ENCODE data around the gene METTL25. TPM values are rescaled to one million over a fixed set of nuclear protein-coding genes. Genes with fewer than 3 reads are reported as not detected.

METTL25 gene
- total RNA-seq, 2 donors from 2014 or later, result 16.3 to 20.6 TPM

DNA sequence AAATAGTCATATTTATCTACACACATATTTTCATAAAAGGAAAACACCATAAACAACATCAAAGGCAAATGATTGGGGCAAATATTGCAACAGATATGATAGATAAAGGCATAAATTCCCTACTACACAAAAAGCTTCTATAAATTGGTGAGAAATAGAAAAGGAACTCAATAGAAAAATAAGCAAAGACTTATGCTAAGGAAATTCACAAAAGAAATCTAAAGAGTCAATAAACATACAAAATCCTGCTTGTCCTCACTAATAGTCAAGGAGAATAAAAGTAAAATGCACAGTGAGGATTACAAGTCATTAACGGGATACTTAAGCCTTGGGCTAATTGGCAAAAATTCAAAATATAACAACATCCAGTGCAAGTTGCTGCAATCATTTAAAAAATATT is 30.5 kb upstream of the METTL25 start:
- Histone ChIP-seq H3K4me3 (no peak overlapping the region), H3K27me3 (no peaks in the 10 kb centered on the region), H3K9me3 (no peaks in the 10 kb centered on the region), H3K36me3 (no peaks in the 10 kb centered on the region), H3K27ac (no peak overlapping the region), H3K4me1 (no peaks in the 10 kb centered on the region)
- no peak for DNase-seq (ENCODE audit: low spot score)
- TF ChIP-seq, protein P1, sequence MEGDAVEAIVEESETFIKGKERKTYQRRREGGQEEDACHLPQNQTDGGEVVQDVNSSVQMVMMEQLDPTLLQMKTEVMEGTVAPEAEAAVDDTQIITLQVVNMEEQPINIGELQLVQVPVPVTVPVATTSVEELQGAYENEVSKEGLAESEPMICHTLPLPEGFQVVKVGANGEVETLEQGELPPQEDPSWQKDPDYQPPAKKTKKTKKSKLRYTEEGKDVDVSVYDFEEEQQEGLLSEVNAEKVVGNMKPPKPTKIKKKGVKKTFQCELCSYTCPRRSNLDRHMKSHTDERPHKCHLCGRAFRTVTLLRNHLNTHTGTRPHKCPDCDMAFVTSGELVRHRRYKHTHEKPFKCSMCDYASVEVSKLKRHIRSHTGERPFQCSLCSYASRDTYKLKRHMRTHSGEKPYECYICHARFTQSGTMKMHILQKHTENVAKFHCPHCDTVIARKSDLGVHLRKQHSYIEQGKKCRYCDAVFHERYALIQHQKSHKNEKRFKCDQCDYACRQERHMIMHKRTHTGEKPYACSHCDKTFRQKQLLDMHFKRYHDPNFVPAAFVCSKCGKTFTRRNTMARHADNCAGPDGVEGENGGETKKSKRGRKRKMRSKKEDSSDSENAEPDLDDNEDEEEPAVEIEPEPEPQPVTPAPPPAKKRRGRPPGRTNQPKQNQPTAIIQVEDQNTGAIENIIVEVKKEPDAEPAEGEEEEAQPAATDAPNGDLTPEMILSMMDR (IDR thresholded peaks at IDR 0.05), result no peak

GRCh38 chr12:82329508-82329907 is 28.8 kb upstream of the METTL25 start:
- TF ChIP-seq, protein P1 (IDR thresholded peaks at IDR 0.05), result no peak
- no peak for DNase-seq (ENCODE audit: low spot score)
- H3K9me3 ChIP-seq, result no peaks in the 10 kb centered on the region
- no peak overlapping the region for H3K27ac ChIP-seq
- H3K27me3 ChIP-seq, result no peaks in the 10 kb centered on the region
- no peak overlapping the region for H3K4me3 ChIP-seq
- H3K36me3 ChIP-seq, result no peaks in the 10 kb centered on the region
- H3K4me1 ChIP-seq, result no peaks in the 10 kb centered on the region

GRCh38 chr12:82350161-82350560 is 8.2 kb upstream of the METTL25 start:
- Histone ChIP-seq H3K27ac (no peak overlapping the region), H3K36me3 (peaks cover 23% of the 10 kb centered on the region), H3K4me1 (no peaks in the 10 kb centered on the region), H3K9me3 (no peaks in the 10 kb centered on the region), H3K27me3 (no peaks in the 10 kb centered on the region), H3K4me3 (no peak overlapping the region)
- TF ChIP-seq, protein P1 (IDR thresholded peaks at IDR 0.05), result no peak
- no peak for DNase-seq (ENCODE audit: low spot score)

GRCh38 chr12:82351390-82351789 is 6.9 kb upstream of the METTL25 start:
- H3K36me3 ChIP-seq, result peaks cover 23% of the 10 kb centered on the region
- TF ChIP-seq, protein P1 (IDR thresholded peaks at IDR 0.05), result no peak
- H3K27ac ChIP-seq, result no peak overlapping the region
- peaks cover 0 to 11% of the 10 kb centered on the region in 2 donors for H3K4me1 ChIP-seq
- no peaks in the 10 kb centered on the region for H3K9me3 ChIP-seq
- no peak overlapping the region for H3K4me3 ChIP-seq
- no peak for DNase-seq (ENCODE audit: low spot score)
- no peaks in the 10 kb centered on the region for H3K27me3 ChIP-seq

- DNase-seq (ENCODE audit: low spot score), result no peak
- H3K36me3 ChIP-seq, result peaks cover 10% of the 10 kb centered on the region
- no peaks in the 10 kb centered on the region for H3K27me3 ChIP-seq
- H3K4me3 ChIP-seq, result peak overlapping the region; percentile 76 to 85
- H3K9me3 ChIP-seq, result no peaks in the 10 kb centered on the region
- peaks cover 0 to 41% of the 10 kb centered on the region in 2 donors for H3K4me1 ChIP-seq
- TF ChIP-seq, protein P1 (IDR thresholded peaks at IDR 0.05), result no peak
- H3K27ac ChIP-seq, result peak overlapping the region in 1 of 2 donors; percentile 95
These were observed 989 bp upstream of the METTL25 start for GRCh38 chr12:82357340-82357739.

GRCh38 chr12:82357845-82358199 is 507 bp upstream of the METTL25 start:
- TF ChIP-seq, protein P1 (IDR thresholded peaks at IDR 0.05), result no peak
- Histone ChIP-seq H3K4me3 (peak overlapping the region; percentile 76 to 85), H3K27me3 (no peaks in the 10 kb centered on the region), H3K36me3 (peaks cover 8% of the 10 kb centered on the region), H3K4me1 (peaks cover 0 to 41% of the 10 kb centered on the region in 2 donors), H3K9me3 (no peaks in the 10 kb centered on the region), H3K27ac (peak overlapping the region; percentile 89 to 95)
- DNase-seq (ENCODE audit: low spot score), result no peak

Measured in right atrium auricular region (tissue), 2 donors.